ENCODE data around the gene PDXP. TPM values are rescaled to one million over a fixed set of nuclear protein-coding genes. Genes with fewer than 3 reads are reported as not detected.

Gene PDXP
- total and polyA plus RNA-seq, 9 of the 15 experiments (the other 6 are each of a cell fraction or from before 2014, with no cell fraction given) = 7.9 to 54.2 (median 38.8) TPM

GRCh38 chr22:37676736-37677492, 18.4 kb downstream of the PDXP start (continued):
- TF ChIP-seq IFI16 (CRISPR knock-in tag; IDR thresholded peaks at IDR 0.05) (no peak), ZFX (CRISPR knock-in tag; IDR thresholded peaks at IDR 0.05) (peak; percentile 33; the same call in 1 of the 2 replicates), JUN (IDR thresholded peaks at IDR 0.05; ENCODE audit: borderline replicate concordance, low read depth, low read length) (peak; percentile 80), JUN (CRISPR knock-in tag; IDR thresholded peaks at IDR 0.05; ENCODE audit: borderline replicate concordance) (no peak), RNF2 (IDR thresholded peaks at IDR 0.05) (peak; percentile 70; the same call in 1 of the 2 replicates), ZNF639 (CRISPR knock-in tag; conservative IDR thresholded peaks at IDR 0.05 in 1 of 2, IDR thresholded peaks at IDR 0.05 in 1 of 2) (no peak), ZNF79 (CRISPR knock-in tag; IDR thresholded peaks at IDR 0.05; ENCODE audit: low read depth) (no peak), PPARD (CRISPR knock-in tag; IDR thresholded peaks at IDR 0.05) (no peak), CBX1 (IDR thresholded peaks at IDR 0.05; ENCODE audit: low read depth) (no peak), GABPA (tag; conservative IDR thresholded peaks at IDR 0.05; ENCODE audit: low read depth) (peak; percentile 80), NFYB (IDR thresholded peaks at IDR 0.05; ENCODE audit: extremely low read depth, insufficient read length) (no peak), RCOR1 (IDR thresholded peaks at IDR 0.05; ENCODE audit: borderline replicate concordance in 1 of 2, low read depth in 2 of 2, low read length in 2 of 2) (peak in 1 of 2 experiments; percentile 64; a peak in 1 of 4 replicates), ZNF232 (CRISPR knock-in tag; IDR thresholded peaks at IDR 0.05) (no peak), SNRNP70 (optimal IDR thresholded peaks at IDR 0.05; ENCODE audit: low read depth, low read length) (no peak), ZNF609 (CRISPR knock-in tag; IDR thresholded peaks at IDR 0.05; ENCODE audit: borderline replicate concordance) (no peak), ZNF263 (CRISPR knock-in tag; IDR thresholded peaks at IDR 0.05; ENCODE audit: borderline replicate concordance) (no peak), PKNOX1 (IDR thresholded peaks at IDR 0.05) (no peak; the same call in none of the 2 replicates), DPF2 (IDR thresholded peaks at IDR 0.05) (peak; percentile 79)
- TF ChIP-seq, protein P1, sequence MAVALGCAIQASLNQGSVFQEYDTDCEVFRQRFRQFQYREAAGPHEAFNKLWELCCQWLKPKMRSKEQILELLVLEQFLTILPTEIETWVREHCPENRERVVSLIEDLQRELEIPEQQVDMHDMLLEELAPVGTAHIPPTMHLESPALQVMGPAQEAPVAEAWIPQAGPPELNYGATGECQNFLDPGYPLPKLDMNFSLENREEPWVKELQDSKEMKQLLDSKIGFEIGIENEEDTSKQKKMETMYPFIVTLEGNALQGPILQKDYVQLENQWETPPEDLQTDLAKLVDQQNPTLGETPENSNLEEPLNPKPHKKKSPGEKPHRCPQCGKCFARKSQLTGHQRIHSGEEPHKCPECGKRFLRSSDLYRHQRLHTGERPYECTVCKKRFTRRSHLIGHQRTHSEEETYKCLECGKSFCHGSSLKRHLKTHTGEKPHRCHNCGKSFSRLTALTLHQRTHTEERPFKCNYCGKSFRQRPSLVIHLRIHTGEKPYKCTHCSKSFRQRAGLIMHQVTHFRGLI (CRISPR knock-in tag; IDR thresholded peaks at IDR 0.05) = no peak
